Neuronal stem cell (in vitro differentiated cells): Measurements from ENCODE around the gene PKNOX2.

Source experiments
- DNase-seq: peaks from one replicate; pipeline ENCODE4 v3.0.0-alpha.2; 2013; ENCODE audit warnings: low spot score
- H2AFZ ChIP-seq: one replicate; pipeline ENCODE4 v1.6.1; 2013; ENCODE audit warnings: mild to moderate bottlenecking, low read length, inconsistent platforms
- H2AK5ac ChIP-seq: 2 replicates; pipeline ENCODE4 v1.6.1; 2013; ENCODE audit warnings: low read depth, mild to moderate bottlenecking, inconsistent platforms, low read length, moderate library complexity, mixed read lengths
- H2BK120ac ChIP-seq: 2 replicates; pipeline ENCODE4 v1.6.1; 2013; ENCODE audit warnings: low read depth, mild to moderate bottlenecking, inconsistent platforms, low read length, moderate library complexity, mixed read lengths
- H2BK12ac ChIP-seq: one replicate; pipeline ENCODE4 v1.6.1; 2013; ENCODE audit warnings: low read length, inconsistent platforms
- H2BK15ac ChIP-seq: 2 replicates; pipeline ENCODE4 v1.6.1; 2013; ENCODE audit warnings: mild to moderate bottlenecking, low read length, inconsistent platforms, mixed read lengths
- H2BK5ac ChIP-seq: one replicate; pipeline ENCODE4 v1.6.1; 2013; ENCODE audit warnings: inconsistent platforms, mild to moderate bottlenecking, low read length, moderate library complexity
- H3K14ac ChIP-seq: one replicate; pipeline ENCODE4 v1.6.1; 2013; ENCODE audit warnings: low read length, inconsistent platforms
- H3K18ac ChIP-seq: 2 replicates; pipeline ENCODE4 v1.6.1; 2013; ENCODE audit warnings: low read length, inconsistent platforms
- H3K23ac ChIP-seq: 2 replicates; pipeline ENCODE4 v1.6.1; 2013; ENCODE audit warnings: low read depth, mild to moderate bottlenecking, mixed read lengths, low read length, inconsistent platforms; ENCODE audit not compliant: poor library complexity
- H3K27ac ChIP-seq: replicated peaks from 3 replicates; pipeline ENCODE4 v1.5.1; 2013; ENCODE audit warnings: low read length, inconsistent platforms
- H3K27me3 ChIP-seq, 3 experiments: 2 replicates each; pipeline ENCODE4 v1.6.1; 2013; ENCODE audit warnings: low read length in 3 of 3, mild to moderate bottlenecking in 2 of 3, inconsistent platforms in 1 of 3, low read depth in 1 of 3, mixed read lengths in 1 of 3, moderate library complexity in 1 of 3; ENCODE audit not compliant: control insufficient read depth in 3 of 3, insufficient read depth in 3 of 3
- H3K36me3 ChIP-seq, 2 donors: replicated peaks in 1 of 2; 2 replicates each; pipeline ENCODE4 v1.6.1; 2013; ENCODE audit warnings: low read length in 2 of 2; ENCODE audit not compliant: control insufficient read depth in 2 of 2, insufficient read depth in 2 of 2
- H3K4ac ChIP-seq: 2 replicates; pipeline ENCODE4 v1.6.1; 2013; ENCODE audit warnings: inconsistent platforms, mild to moderate bottlenecking, low read length, moderate library complexity
- H3K4me1 ChIP-seq, 2 donors: 1 replicate in 1 of 2; 2 replicates in 1 of 2; pipeline ENCODE4 v1.6.1; 2013; ENCODE audit warnings: low read length in 2 of 2, low read depth in 1 of 2; ENCODE audit not compliant: control insufficient read depth in 2 of 2, insufficient read depth in 1 of 2
- H3K4me2 ChIP-seq: one replicate; pipeline ENCODE4 v1.6.1; 2013; ENCODE audit warnings: mild to moderate bottlenecking, low read length, inconsistent platforms; ENCODE audit not compliant: insufficient read depth, poor library complexity, severe bottlenecking
- H3K4me3 ChIP-seq, 2 donors: 2 replicates each; pipeline ENCODE4 v1.5.1; 2013; ENCODE audit warnings: low read length in 2 of 2, mild to moderate bottlenecking in 2 of 2, inconsistent platforms in 1 of 2, moderate library complexity in 1 of 2
- H3K79me1 ChIP-seq: one replicate; pipeline ENCODE4 v1.6.1; 2013; ENCODE audit warnings: low read depth, mild to moderate bottlenecking, inconsistent platforms, low read length, moderate library complexity
- H3K9ac ChIP-seq: one replicate; pipeline ENCODE4 v1.6.1; 2013; ENCODE audit warnings: mild to moderate bottlenecking, low read depth, low read length, inconsistent platforms; ENCODE audit not compliant: poor library complexity
- H3K9me3 ChIP-seq, 2 donors: replicated peaks in 1 of 2; 2 replicates each; pipeline versions ENCODE3 to v1.6.1; 2013; ENCODE audit warnings: low read length in 2 of 2, mild to moderate bottlenecking in 2 of 2, inconsistent platforms in 1 of 2, low read depth in 1 of 2, mixed read lengths in 1 of 2, moderate library complexity in 1 of 2; ENCODE audit not compliant: control insufficient read depth in 2 of 2, insufficient read depth in 1 of 2
- H4K8ac ChIP-seq: one replicate; pipeline ENCODE4 v1.6.1; 2013; ENCODE audit warnings: low read depth, mild to moderate bottlenecking, inconsistent platforms, low read length, moderate library complexity
- H4K91ac ChIP-seq: one replicate; pipeline ENCODE4 v1.6.1; 2013; ENCODE audit warnings: low read length, low read depth, mild to moderate bottlenecking, inconsistent platforms; ENCODE audit not compliant: poor library complexity
- WGBS, 2 donors: extraction: QIAGEN DNeasy Blood & Tissue Kit; methylation state at CpG; one replicate each; pipeline ENCODE4 v1.1.7; 2013; ENCODE audit warnings: missing lambda C conversion rate in 2 of 2, mixed read lengths in 1 of 2; ENCODE audit not compliant: insufficient read length in 2 of 2, insufficient replicate concordance in 1 of 2; ENCODE audit errors: extremely low coverage in 2 of 2; 5-methylcytosine and 5-hydroxymethylcytosine counted together

Gene PKNOX2

DNA sequence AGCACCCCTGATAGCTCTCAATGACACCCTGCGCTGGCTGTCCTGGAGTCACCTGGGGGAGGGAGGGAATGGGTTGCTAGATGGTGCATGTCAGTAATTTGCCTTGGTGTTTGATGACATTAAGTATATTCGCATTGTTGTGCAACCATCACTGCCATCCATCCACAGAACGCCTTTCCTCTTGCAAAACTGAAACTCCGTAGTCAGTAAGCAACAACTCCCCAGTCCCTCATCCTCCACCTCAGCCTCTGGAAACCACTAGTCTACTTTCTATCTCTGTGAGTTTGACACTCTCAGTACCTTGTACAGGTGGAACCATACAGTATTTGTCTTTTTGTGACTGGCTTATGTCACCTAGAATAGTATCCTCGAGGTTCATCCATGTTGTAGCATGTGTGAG, 62.6 kb downstream of the PKNOX2 start:
- Histone ChIP-seq H3K27me3 (no peaks in the 10 kb centered on the region), H3K23ac (no peak overlapping the region), H3K79me1 (peaks cover 7% of the 10 kb centered on the region)

DNA sequence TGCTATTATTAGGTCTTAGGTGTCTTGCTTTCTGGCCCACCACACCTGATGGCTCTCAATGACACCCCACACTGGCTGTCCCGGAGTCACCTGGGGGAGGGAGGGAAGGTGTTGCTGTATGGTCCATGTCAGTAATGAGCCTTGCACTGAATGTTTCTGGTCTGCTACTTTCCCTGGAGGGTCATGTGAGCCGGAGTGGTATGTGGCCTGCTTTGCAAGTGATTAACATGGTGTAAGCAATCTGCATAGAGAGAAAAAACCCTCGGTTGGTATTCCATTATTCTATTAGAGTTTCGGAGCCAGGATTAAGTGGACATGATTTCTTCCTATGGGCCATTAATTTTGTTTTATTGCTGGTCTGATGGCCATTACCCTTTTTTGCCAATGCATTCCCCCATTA, 63.9 kb downstream of the PKNOX2 start:
- H4K8ac ChIP-seq, result no peak overlapping the region
- H3K79me1 ChIP-seq, result peaks cover 2% of the 10 kb centered on the region
- no peak overlapping the region for H3K27ac ChIP-seq
- H3K9me3 ChIP-seq, result no peaks in the 10 kb centered on the region
- no peak overlapping the region for H2BK120ac ChIP-seq
- H3K4me3 ChIP-seq, result no peak overlapping the region
- H2AFZ ChIP-seq, result no peak overlapping the region
- no CpG with 5 or more reads among the region's 4 CpGs for WGBS, 2 donors
- no peak overlapping the region for H4K91ac ChIP-seq
- no peak overlapping the region for H3K18ac ChIP-seq
- no peak overlapping the region for H2BK12ac ChIP-seq
- H2AK5ac ChIP-seq, result no peak overlapping the region
- H3K4me1 ChIP-seq, result peaks cover 3 to 21% of the 10 kb centered on the region in 2 donors
- peaks cover 0 to 31% of the 10 kb centered on the region in 2 donors for H3K36me3 ChIP-seq
- H3K9ac ChIP-seq, result no peak overlapping the region
- DNase-seq, result no peak
- H3K14ac ChIP-seq, result no peak overlapping the region
- no peak overlapping the region for H3K4me2 ChIP-seq
- H2BK5ac ChIP-seq, result no peak overlapping the region
- no peak overlapping the region for H2BK15ac ChIP-seq
- H3K23ac ChIP-seq, result no peak overlapping the region
- no peak overlapping the region for H3K4ac ChIP-seq
- no peaks in the 10 kb centered on the region for H3K27me3 ChIP-seq

More for the DNA sequence above, 62.6 kb downstream of the PKNOX2 start:
- no peak overlapping the region for H3K4me2 ChIP-seq
- H3K4ac ChIP-seq, result no peak overlapping the region
- no peaks in the 10 kb centered on the region for H3K9me3 ChIP-seq
- peaks cover 0 to 24% of the 10 kb centered on the region in 2 donors for H3K4me1 ChIP-seq
- H3K14ac ChIP-seq, result peak overlapping the region; percentile 4
- no peak for DNase-seq
- H3K27ac ChIP-seq, result no peak overlapping the region
- H4K91ac ChIP-seq, result no peak overlapping the region
- no peak overlapping the region for H3K4me3 ChIP-seq
- no peak overlapping the region for H2AK5ac ChIP-seq
- H2BK5ac ChIP-seq, result no peak overlapping the region
- peaks cover 2 to 40% of the 10 kb centered on the region in 2 donors for H3K36me3 ChIP-seq
- no CpG with 5 or more reads among the region's 5 CpGs for WGBS, 2 donors
- no peak overlapping the region for H4K8ac ChIP-seq
- no peak overlapping the region for H2BK12ac ChIP-seq
- no peak overlapping the region for H3K18ac ChIP-seq
- H2BK15ac ChIP-seq, result no peak overlapping the region
- no peak overlapping the region for H2AFZ ChIP-seq
- no peak overlapping the region for H2BK120ac ChIP-seq
- no peak overlapping the region for H3K9ac ChIP-seq

DNA sequence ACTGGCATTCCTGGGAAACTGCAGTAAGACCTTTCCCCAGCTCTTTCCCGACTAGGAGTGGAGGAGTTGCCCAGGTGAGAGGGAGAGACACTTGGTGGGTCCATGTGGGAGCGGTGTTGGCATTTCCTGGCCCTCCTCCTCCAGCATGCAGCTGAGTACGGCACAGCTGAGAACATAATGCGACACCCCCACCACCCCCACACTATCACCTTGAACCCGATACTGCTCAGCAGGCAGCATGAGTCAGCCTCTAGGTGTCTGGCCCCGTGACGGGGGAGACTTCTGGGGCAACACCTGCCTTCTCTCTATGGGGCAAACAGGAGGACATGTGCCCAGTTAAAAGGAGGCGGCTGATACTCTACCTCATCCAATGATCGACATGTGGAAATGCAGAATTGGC, 64.4 kb downstream of the PKNOX2 start:
- peaks cover 9 to 22% of the 10 kb centered on the region in 2 donors for H3K4me1 ChIP-seq
- no peak overlapping the region for H3K27ac ChIP-seq
- H4K8ac ChIP-seq, result no peak overlapping the region
- no peaks in the 10 kb centered on the region for H3K27me3 ChIP-seq
- H3K18ac ChIP-seq, result no peak overlapping the region
- no peaks in the 10 kb centered on the region for H3K9me3 ChIP-seq
- H2AK5ac ChIP-seq, result no peak overlapping the region
- peaks cover 2% of the 10 kb centered on the region for H3K79me1 ChIP-seq
- peak overlapping the region; percentile 44 for H2BK12ac ChIP-seq
- no peak overlapping the region for H3K4ac ChIP-seq
- no peak overlapping the region for H2AFZ ChIP-seq
- no peak overlapping the region for H3K14ac ChIP-seq
- H3K4me3 ChIP-seq, result peak overlapping the region in 1 of 2 donors; percentile 11
- H2BK15ac ChIP-seq, result no peak overlapping the region
- WGBS, 2 donors, result no CpG with 5 or more reads among the region's 9 CpGs
- H3K4me2 ChIP-seq, result no peak overlapping the region
- H4K91ac ChIP-seq, result no peak overlapping the region
- no peak overlapping the region for H3K23ac ChIP-seq
- H2BK120ac ChIP-seq, result no peak overlapping the region
- no peak overlapping the region for H2BK5ac ChIP-seq
- H3K36me3 ChIP-seq, result peaks cover 0 to 28% of the 10 kb centered on the region in 2 donors
- no peak overlapping the region for H3K9ac ChIP-seq
- no peak for DNase-seq

DNA sequence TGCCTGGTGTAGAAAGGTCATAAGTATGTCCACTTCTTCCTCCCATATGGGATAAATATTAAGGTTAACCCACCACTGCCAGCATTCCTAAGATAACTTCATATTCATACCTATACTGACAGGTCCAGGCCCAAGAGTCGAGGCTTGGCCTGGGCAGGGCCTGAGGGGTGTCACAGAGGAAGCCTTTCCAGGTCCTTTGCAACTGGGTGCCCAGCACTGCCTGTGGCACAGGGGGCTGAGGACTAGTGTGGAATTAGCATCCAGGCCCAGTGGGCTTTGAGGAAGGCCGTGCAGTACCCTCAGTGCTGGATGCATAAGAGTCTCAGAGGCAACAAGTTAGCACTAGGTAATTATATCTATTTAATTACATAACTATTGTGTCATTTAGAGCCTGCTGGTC, 65.4 kb downstream of the PKNOX2 start:
- H2BK15ac ChIP-seq, result no peak overlapping the region
- no peak for DNase-seq

More for the DNA sequence above, 65.4 kb downstream of the PKNOX2 start:
- Histone ChIP-seq H3K4me2 (no peak overlapping the region), H3K9ac (no peak overlapping the region), H3K79me1 (peaks cover 2% of the 10 kb centered on the region), H3K4me3 (no peak overlapping the region), H2AFZ (no peak overlapping the region), H3K27me3 (no peaks in the 10 kb centered on the region), H3K36me3 (peaks cover 0 to 20% of the 10 kb centered on the region in 2 donors), H2AK5ac (no peak overlapping the region), H4K91ac (no peak overlapping the region), H3K4me1 (peaks cover 16 to 23% of the 10 kb centered on the region in 2 donors), H3K14ac (no peak overlapping the region), H2BK12ac (no peak overlapping the region), H3K4ac (no peak overlapping the region), H2BK120ac (no peak overlapping the region), H2BK5ac (no peak overlapping the region), H4K8ac (no peak overlapping the region), H3K23ac (no peak overlapping the region), H3K27ac (no peak overlapping the region), H3K18ac (no peak overlapping the region), H3K9me3 (no peaks in the 10 kb centered on the region)
- WGBS, 2 donors, result no CpG with 5 or more reads among the region's 2 CpGs
